ENCODE results near the gene STAU1. TPM values are rescaled to one million over a fixed set of nuclear protein-coding genes. Genes with fewer than 3 reads are reported as not detected.
"Not testable (repeated sequence)": the region's sequence is repeated elsewhere in the genome, so short reads cannot be mapped to it uniquely, and the experiment has no call there.

Gene STAU1
- polyA plus RNA-seq, 3 donors: 111 to 121 (median 119) TPM

- DNase-seq (ENCODE audit: extremely low read depth in 1 of 11, low read depth in 9 of 11, low spot score in 4 of 11): not testable (repeated sequence)
Observed at GRCh38 chr20:49218739-49219090, 30.6 kb upstream of the STAU1 start.

- DNase-seq (ENCODE audit: extremely low read depth in 1 of 11, low read depth in 9 of 11, low spot score in 4 of 11): peak; percentile 80 to 93 (median 90)
Observed at GRCh38 chr20:49216991-49217578, 29.0 kb upstream of the STAU1 start.

DNA sequence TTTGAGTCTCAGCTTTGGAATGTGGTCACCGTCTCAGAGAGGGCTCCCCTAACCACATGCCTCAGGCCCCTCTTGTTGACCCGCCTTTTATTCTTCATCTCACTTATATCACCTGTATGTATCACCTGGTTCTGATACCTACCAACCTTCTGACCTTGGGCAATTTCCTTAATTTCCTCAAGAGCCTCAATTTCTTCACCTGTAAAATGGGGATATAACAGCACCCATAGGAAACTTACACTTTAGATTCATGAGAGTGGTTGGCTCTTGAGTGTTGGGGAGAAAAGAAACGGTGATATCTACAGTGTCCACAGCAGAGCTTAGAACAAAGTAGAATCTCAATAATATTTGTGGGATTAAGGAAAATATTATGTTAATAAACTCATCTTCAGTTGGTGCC lies 27.1 kb upstream of the STAU1 start:
- no peak for DNase-seq (ENCODE audit: extremely low read depth in 1 of 11, low read depth in 9 of 11, low spot score in 4 of 11)

DNA sequence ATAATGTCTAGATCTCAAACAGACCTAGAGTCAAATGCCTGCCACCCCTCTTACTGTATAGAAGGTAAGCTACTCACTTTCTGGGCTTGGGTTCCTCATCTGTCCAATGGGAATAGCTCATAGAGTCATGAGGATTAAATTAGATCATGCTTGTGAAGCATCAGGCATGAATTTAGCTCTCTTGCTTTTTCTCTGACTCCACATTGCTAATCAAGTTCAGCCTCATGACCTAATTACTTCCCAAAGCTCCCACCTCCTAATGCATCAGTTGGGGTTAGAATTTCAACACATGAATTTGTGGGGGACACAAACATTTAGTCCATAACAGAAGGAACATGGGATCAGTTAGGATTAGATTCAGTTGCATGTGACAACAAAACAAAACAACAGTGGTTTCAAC lies 26.4 kb upstream of the STAU1 start:
- no peak for DNase-seq (ENCODE audit: extremely low read depth in 1 of 11, low read depth in 9 of 11, low spot score in 4 of 11)

DNA sequence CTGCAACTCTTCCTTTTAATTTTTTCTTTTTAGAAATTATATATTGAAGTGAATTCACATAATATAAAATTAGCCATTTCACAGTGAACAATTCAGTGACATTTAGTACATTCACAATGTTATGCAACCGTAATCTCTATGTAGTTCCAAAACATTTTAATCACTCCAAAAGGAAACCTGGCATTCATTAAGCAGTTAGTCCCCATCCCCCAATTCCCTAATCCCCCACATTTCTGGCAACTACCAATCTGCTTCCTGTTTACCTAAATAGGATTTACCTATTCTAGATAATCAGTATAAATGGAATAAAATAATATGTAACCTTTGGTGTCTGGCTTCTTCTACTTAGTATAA lies 22.6 kb upstream of the STAU1 start:
- no peak for DNase-seq (ENCODE audit: extremely low read depth in 1 of 11, low read depth in 9 of 11, low spot score in 4 of 11)

GRCh38 chr20:49210101-49210756 lies 22.1 kb upstream of the STAU1 start:
- no peak for DNase-seq (ENCODE audit: extremely low read depth in 1 of 11, low read depth in 9 of 11, low spot score in 4 of 11)

DNA sequence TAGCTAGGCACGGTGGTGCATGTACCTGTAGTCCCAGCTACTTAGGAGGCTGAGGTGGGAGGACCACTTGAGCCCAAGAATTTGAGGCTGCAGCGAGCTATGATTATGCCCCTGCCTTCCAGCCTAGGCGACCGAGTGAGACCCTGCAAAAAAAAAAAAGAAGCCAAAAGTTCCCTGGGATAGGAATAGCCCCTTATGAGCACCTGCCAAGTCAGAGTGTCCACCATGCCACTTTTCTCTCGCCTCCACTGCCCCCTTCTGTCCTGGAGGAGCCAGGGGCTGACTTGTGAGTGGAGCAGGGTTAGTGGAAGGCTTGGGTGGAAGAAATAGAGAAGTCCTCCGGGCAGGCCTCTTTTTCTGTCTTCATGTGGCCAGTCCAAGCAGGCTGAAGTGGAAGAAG lies 18.9 kb upstream of the STAU1 start:
- no peak for DNase-seq (ENCODE audit: extremely low read depth in 1 of 11, low read depth in 9 of 11, low spot score in 4 of 11)

GRCh38 chr20:49203746-49204145 lies 15.6 kb upstream of the STAU1 start:
- DNase-seq (ENCODE audit: extremely low read depth in 1 of 11, low read depth in 9 of 11, low spot score in 4 of 11): no peak

- DNase-seq (ENCODE audit: extremely low read depth in 1 of 11, low read depth in 9 of 11, low spot score in 4 of 11): no peak
Observed at GRCh38 chr20:49203011-49203410, 14.9 kb upstream of the STAU1 start.

DNA sequence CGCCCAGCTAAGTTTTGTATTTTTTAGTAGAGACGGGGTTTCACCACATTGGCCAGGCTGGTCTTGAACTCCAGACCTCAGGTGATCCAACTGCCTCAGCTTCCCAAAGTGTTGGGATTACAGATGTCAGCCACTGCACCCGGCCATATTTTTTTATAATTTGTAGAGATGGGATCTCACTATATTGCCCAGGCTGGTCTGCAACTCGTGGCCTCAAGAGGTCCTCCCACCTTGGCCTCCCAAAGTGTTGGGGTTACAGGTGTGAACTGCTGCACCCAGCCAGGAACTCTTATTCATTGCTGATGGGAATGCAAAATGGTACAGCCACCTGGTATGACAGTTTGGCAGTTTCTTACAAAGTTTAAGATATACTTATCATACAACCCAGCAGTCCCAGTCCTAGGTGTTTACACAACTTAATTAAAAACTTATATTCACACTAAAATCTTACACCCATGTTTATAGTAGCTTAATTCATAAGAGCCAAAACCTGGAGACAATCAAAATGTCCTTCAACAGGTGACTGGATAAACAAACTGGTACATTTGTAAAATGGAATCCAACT lies 11.7 kb upstream of the STAU1 start:
- DNase-seq (ENCODE audit: extremely low read depth in 1 of 11, low read depth in 9 of 11, low spot score in 4 of 11): no peak

DNA sequence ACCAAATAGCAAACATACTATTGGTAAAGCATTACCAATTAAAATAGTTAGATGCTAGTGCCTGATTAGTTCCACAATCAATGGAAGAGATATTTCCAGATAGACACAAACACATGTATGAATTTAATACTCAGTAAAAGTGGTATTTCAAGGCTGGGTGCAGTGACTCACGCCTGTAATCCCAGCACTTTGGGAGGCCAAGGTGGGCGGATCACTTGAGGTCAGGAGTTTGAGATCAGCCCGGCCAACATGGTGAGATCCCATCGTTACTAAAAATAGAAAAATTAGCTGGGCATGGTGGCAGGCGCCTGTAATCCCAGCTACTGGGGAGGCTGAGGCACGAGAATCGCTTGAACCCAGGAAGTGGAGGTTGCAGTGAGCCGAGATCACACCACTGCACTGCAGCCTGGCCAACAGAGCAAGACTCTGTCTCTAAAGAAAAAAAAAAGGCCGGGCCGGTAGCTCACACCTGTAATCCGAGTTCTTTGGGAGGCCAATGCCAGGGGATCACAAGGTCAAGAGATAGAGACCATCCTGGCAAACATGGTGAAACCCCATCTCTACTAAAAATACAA lies 4.9 kb upstream of the STAU1 start:
- not testable (repeated sequence) for DNase-seq (ENCODE audit: extremely low read depth in 1 of 11, low read depth in 9 of 11, low spot score in 4 of 11)

GRCh38 chr20:49187330-49187850 lies 744 bp downstream of the STAU1 start:
- peak in 3 of 11 donors; percentile 5 to 18 (median 6) for DNase-seq (ENCODE audit: extremely low read depth in 1 of 11, low read depth in 9 of 11, low spot score in 4 of 11)

DNA sequence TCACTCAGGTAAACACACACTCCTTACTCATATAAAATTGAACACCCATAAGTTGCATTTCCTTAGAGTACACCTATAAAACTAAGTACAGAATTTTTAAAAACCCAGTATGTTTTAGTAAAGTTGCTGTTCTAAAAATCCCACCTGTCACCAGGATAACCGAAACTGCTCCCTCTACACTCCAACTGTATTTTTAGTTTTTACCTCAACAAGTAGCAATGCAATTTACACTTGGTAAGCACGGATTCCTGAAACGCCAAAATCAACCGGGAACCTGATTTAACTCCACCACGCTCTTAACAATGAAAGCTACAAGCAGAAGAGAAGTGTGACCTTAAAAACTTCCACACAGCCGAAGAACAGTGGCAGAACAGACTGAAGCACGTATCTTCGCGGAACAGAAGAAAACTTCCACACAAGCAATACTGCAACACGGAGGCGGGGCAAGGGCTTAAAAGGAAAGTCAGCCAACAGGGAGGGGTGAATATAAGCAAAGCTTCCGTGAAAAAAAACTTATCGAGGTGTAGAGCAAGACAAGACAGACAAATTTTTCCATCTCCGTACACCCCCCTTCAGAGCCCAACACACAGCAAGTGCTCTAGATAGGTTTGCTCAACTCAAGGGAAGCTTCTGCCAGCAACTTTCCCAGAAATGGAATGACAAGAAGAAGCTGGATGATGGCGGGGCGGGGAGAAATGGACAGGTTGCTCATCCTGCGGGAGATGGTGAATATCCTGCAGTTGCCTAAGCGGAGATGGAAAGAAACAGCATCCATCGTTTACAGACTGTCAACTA lies 1.4 kb downstream of the STAU1 start:
- peak in 7 of 11 donors; percentile 16 to 42 (median 34) for DNase-seq (ENCODE audit: extremely low read depth in 1 of 11, low read depth in 9 of 11, low spot score in 4 of 11)

- DNase-seq (ENCODE audit: extremely low read depth in 1 of 11, low read depth in 9 of 11, low spot score in 4 of 11): peak in 1 of 11 donors; percentile 9
Observed at GRCh38 chr20:49185071-49185761, 2.9 kb downstream of the STAU1 start.

- no peak for DNase-seq (ENCODE audit: extremely low read depth in 1 of 11, low read depth in 9 of 11, low spot score in 4 of 11)
Observed at GRCh38 chr20:49184691-49185070, 3.5 kb downstream of the STAU1 start.

- not testable (repeated sequence) for DNase-seq (ENCODE audit: extremely low read depth in 1 of 11, low read depth in 9 of 11, low spot score in 4 of 11)
Observed at GRCh38 chr20:49184084-49184501, 4.0 kb downstream of the STAU1 start.

GRCh38 chr20:49183444-49183843 lies 4.7 kb downstream of the STAU1 start:
- DNase-seq (ENCODE audit: extremely low read depth in 1 of 11, low read depth in 9 of 11, low spot score in 4 of 11): no peak

- no peak for DNase-seq (ENCODE audit: extremely low read depth in 1 of 11, low read depth in 9 of 11, low spot score in 4 of 11)
Observed at GRCh38 chr20:49181265-49181877, 6.8 kb downstream of the STAU1 start.

All from renal cortex interstitium (tissue), 11 donors.